ENCODE data around the gene GPC6.

DNA sequence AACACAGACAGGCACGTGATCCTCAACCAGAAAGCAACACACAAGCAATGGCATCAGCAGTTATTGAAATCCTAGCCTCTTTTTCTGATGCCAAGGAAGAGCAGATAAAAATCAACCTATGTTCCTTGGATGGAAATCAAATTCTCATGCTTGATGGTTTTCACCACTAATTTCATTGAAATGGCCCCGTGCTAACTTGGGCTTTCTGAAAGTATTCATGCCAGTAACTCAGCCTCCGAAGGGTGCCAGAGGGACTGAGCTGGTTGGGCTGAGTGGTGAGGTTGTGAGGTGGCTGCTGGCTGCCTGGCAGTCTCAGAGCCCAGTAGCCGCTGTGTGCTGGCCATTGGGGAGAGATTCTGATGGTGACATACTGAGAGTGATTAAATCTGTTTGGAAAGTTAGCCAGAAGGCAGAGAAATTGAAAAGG lies 943.6 kb downstream of the GPC6 start:
- TF ChIP-seq TEAD4 (IDR thresholded peaks at IDR 0.05; ENCODE audit: borderline replicate concordance, insufficient read depth) (no peak; the same call in 1 of the 2 replicates), EP300 (IDR thresholded peaks at IDR 0.05; ENCODE audit: borderline replicate concordance in 1 of 2, low read depth in 1 of 2, low read length in 1 of 2) (peak in 1 of 2 experiments; percentile 64; a peak in 2 of 4 replicates), POLR2AphosphoS5 (IDR thresholded peaks at IDR 0.05; ENCODE audit: low read depth, low read length) (no peak; the same call in 1 of the 2 replicates), EZH2phosphoT487 (IDR thresholded peaks at IDR 0.05; ENCODE audit: borderline replicate concordance, low read depth) (no peak), RFX5 (IDR thresholded peaks at IDR 0.05; ENCODE audit: low read length) (no peak)
- TF ChIP-seq, protein P1, sequence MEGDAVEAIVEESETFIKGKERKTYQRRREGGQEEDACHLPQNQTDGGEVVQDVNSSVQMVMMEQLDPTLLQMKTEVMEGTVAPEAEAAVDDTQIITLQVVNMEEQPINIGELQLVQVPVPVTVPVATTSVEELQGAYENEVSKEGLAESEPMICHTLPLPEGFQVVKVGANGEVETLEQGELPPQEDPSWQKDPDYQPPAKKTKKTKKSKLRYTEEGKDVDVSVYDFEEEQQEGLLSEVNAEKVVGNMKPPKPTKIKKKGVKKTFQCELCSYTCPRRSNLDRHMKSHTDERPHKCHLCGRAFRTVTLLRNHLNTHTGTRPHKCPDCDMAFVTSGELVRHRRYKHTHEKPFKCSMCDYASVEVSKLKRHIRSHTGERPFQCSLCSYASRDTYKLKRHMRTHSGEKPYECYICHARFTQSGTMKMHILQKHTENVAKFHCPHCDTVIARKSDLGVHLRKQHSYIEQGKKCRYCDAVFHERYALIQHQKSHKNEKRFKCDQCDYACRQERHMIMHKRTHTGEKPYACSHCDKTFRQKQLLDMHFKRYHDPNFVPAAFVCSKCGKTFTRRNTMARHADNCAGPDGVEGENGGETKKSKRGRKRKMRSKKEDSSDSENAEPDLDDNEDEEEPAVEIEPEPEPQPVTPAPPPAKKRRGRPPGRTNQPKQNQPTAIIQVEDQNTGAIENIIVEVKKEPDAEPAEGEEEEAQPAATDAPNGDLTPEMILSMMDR (IDR thresholded peaks at IDR 0.05), result no peak
- TF ChIP-seq, protein P2, sequence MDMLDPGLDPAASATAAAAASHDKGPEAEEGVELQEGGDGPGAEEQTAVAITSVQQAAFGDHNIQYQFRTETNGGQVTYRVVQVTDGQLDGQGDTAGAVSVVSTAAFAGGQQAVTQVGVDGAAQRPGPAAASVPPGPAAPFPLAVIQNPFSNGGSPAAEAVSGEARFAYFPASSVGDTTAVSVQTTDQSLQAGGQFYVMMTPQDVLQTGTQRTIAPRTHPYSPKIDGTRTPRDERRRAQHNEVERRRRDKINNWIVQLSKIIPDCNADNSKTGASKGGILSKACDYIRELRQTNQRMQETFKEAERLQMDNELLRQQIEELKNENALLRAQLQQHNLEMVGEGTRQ (IDR thresholded peaks at IDR 0.05; ENCODE audit: borderline replicate concordance, low read depth, low read length), result no peak
- TF ChIP-seq, protein P3, sequence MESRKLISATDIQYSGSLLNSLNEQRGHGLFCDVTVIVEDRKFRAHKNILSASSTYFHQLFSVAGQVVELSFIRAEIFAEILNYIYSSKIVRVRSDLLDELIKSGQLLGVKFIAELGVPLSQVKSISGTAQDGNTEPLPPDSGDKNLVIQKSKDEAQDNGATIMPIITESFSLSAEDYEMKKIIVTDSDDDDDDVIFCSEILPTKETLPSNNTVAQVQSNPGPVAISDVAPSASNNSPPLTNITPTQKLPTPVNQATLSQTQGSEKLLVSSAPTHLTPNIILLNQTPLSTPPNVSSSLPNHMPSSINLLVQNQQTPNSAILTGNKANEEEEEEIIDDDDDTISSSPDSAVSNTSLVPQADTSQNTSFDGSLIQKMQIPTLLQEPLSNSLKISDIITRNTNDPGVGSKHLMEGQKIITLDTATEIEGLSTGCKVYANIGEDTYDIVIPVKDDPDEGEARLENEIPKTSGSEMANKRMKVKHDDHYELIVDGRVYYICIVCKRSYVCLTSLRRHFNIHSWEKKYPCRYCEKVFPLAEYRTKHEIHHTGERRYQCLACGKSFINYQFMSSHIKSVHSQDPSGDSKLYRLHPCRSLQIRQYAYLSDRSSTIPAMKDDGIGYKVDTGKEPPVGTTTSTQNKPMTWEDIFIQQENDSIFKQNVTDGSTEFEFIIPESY (IDR thresholded peaks at IDR 0.05; ENCODE audit: borderline replicate concordance, low read depth), result no peak
- TF ChIP-seq, protein P4, sequence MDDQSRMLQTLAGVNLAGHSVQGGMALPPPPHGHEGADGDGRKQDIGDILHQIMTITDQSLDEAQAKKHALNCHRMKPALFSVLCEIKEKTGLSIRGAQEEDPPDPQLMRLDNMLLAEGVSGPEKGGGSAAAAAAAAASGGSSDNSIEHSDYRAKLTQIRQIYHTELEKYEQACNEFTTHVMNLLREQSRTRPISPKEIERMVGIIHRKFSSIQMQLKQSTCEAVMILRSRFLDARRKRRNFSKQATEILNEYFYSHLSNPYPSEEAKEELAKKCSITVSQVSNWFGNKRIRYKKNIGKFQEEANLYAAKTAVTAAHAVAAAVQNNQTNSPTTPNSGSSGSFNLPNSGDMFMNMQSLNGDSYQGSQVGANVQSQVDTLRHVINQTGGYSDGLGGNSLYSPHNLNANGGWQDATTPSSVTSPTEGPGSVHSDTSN (IDR thresholded peaks at IDR 0.05), result peak; percentile 56; the same call in 1 of the 2 replicates
- TF ChIP-seq, protein P5, sequence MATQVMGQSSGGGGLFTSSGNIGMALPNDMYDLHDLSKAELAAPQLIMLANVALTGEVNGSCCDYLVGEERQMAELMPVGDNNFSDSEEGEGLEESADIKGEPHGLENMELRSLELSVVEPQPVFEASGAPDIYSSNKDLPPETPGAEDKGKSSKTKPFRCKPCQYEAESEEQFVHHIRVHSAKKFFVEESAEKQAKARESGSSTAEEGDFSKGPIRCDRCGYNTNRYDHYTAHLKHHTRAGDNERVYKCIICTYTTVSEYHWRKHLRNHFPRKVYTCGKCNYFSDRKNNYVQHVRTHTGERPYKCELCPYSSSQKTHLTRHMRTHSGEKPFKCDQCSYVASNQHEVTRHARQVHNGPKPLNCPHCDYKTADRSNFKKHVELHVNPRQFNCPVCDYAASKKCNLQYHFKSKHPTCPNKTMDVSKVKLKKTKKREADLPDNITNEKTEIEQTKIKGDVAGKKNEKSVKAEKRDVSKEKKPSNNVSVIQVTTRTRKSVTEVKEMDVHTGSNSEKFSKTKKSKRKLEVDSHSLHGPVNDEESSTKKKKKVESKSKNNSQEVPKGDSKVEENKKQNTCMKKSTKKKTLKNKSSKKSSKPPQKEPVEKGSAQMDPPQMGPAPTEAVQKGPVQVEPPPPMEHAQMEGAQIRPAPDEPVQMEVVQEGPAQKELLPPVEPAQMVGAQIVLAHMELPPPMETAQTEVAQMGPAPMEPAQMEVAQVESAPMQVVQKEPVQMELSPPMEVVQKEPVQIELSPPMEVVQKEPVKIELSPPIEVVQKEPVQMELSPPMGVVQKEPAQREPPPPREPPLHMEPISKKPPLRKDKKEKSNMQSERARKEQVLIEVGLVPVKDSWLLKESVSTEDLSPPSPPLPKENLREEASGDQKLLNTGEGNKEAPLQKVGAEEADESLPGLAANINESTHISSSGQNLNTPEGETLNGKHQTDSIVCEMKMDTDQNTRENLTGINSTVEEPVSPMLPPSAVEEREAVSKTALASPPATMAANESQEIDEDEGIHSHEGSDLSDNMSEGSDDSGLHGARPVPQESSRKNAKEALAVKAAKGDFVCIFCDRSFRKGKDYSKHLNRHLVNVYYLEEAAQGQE (IDR thresholded peaks at IDR 0.05; ENCODE audit: low read depth, low read length), result no peak
